Sigmoid colon (tissue), 7 donors: Measurements from ENCODE around the gene ARL4D. TPM values are rescaled to one million over a fixed set of nuclear protein-coding genes. Genes with fewer than 3 reads are reported as not detected.

Source experiments
- DNase-seq: peaks from one replicate; pipeline ENCODE4 v3.0.0-alpha.2; 2019
- H3K27ac ChIP-seq, 4 donors: fragments of 200-600 bp; sonication (generic); one replicate each; pipeline ENCODE4 v1.5.1; 2016 to 2019; ENCODE audit warnings: mild to moderate bottlenecking in 1 of 4
- H3K27me3 ChIP-seq, 3 donors: fragments of 200-600 bp; sonication (generic); one replicate each; pipeline ENCODE4 v1.5.1; 2019; ENCODE audit warnings: mild to moderate bottlenecking in 1 of 3
- H3K36me3 ChIP-seq, 4 donors: fragments of 200-600 bp; sonication (generic); one replicate each; pipeline ENCODE4 v1.5.1; 2016 to 2019
- H3K4me1 ChIP-seq, 4 donors: fragments of 200-600 bp; sonication (generic); one replicate each; pipeline ENCODE4 v1.5.1; 2017 to 2019
- H3K4me3 ChIP-seq, 4 donors: fragments of 200-600 bp; sonication (generic); one replicate each; pipeline ENCODE4 v1.5.1; 2017 to 2019; ENCODE audit warnings: mild to moderate bottlenecking in 2 of 4, moderate library complexity in 1 of 4
- H3K9me3 ChIP-seq, 4 donors: fragments of 200-600 bp in 3 of 4; sonication (generic) in 3 of 4; one replicate each; pipeline versions ENCODE4 v1.5.1 to v1.6.1; 2013 to 2019
- EP300 ChIP-seq, 4 donors: sonication (generic); formaldehyde crosslinking; IDR thresholded peaks; one replicate each; pipeline ENCODE4 v1.6.1; 2017; ENCODE audit warnings: antibody characterized with exemption in 4 of 4
- POLR2A ChIP-seq, 2 donors: fragments of 450-650 bp; IDR thresholded peaks; one replicate each; pipeline ENCODE4 v1.6.1; 2016; ENCODE audit warnings: antibody characterized with exemption in 2 of 2, mild to moderate bottlenecking in 2 of 2, moderate library complexity in 2 of 2
- POLR2AphosphoS5 ChIP-seq, 4 donors: sonication (generic); formaldehyde crosslinking; IDR thresholded peaks; one replicate each; pipeline ENCODE4 v1.6.1; 2017; ENCODE audit warnings: antibody characterized with exemption in 4 of 4
- WGBS, 2 donors: extraction: QIAGEN DNeasy Blood & Tissue Kit; methylation state at CpG; one replicate each; pipeline ENCODE4 v1.1.7; 2013; 5-methylcytosine and 5-hydroxymethylcytosine counted together
- intact Hi-C: fragments of 100-400 bp; cut with DNase I; formaldehyde crosslinking; loops from one replicate; pipeline ENCODE4 v1.15.1; 2023
- polyA plus RNA-seq, 3 donors: library from polyadenylated mRNA; stranded (reverse); fragments of 200-250 nt; gene quantifications; one replicate each; pipeline ENCODE4 v1.2.3, GENCODE V29; 2013
- total RNA-seq, 4 donors: library from RNA; depleted of rRNA; stranded (reverse); fragments of >200 nt; gene quantifications; one replicate each; pipeline ENCODE4 v1.1.0, GENCODE V29; 2016
- TF ChIP-seq, protein P1 (sequence below), 4 experiments: fragments of 450-650 bp in 3 of 4; fragments of 200-600 bp in 1 of 4; IDR thresholded peaks; one replicate each; pipeline ENCODE4 v1.5.1; 2016 to 2019; ENCODE audit warnings: antibody characterized with exemption in 4 of 4, mild to moderate bottlenecking in 3 of 4, moderate library complexity in 2 of 4
- donor health status: healthy with polysubstance abuse.
- donor health status: Bipolar disorder and iron deficiency.
- donor health status: healthy.

Gene ARL4D
- total and polyA plus RNA-seq, 7 donors = 1.4 to 52.1 (median 18.6) TPM

DNA sequence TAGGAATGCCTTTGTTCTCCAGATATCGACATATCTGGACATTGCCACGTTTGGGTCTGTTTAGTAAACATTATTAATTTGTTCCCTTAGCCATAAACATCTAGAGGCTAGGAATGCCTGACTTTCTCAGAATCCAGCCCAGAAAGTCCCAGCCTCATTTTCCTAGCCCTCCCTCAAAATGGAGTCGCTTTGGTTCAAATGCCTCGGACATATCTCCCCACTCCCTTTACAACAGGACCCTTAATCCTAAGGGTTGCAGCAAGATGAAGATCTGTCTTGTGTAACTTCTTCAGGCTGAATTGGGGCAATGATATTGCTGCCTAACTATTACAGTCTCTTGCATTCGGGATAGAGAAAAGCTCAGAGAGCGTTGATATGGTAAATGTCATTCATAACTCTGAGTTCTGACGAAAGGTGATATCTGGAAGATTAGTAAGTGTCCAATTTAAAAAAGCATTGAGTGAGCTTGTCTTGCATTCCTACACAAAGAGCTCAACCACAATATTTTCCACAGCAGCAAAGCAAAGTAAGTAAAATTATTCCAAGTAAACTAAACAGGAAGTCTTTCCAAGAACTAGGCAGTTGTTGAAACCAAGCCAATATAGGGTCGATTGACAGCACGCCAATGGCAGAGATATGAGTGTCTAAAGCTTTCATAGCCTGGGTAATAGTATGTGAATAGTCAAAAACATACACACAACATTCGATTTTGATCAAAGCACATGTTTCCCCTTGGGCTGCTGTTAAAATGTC is 46.0 kb upstream of the ARL4D start:
- Histone ChIP-seq H3K36me3 (no peaks in the 10 kb centered on the region), H3K4me3 (no peak overlapping the region), H3K9me3 (peaks cover 13 to 20% (median 15%) of the 10 kb centered on the region in 4 donors), H3K27me3 (no peaks in the 10 kb centered on the region), H3K4me1 (no peaks in the 10 kb centered on the region), H3K27ac (no peak overlapping the region)
- TF ChIP-seq POLR2AphosphoS5 (IDR thresholded peaks at IDR 0.05) = no peak
- no peak for TF ChIP-seq POLR2A (IDR thresholded peaks at IDR 0.05)
- TF ChIP-seq, protein P1, sequence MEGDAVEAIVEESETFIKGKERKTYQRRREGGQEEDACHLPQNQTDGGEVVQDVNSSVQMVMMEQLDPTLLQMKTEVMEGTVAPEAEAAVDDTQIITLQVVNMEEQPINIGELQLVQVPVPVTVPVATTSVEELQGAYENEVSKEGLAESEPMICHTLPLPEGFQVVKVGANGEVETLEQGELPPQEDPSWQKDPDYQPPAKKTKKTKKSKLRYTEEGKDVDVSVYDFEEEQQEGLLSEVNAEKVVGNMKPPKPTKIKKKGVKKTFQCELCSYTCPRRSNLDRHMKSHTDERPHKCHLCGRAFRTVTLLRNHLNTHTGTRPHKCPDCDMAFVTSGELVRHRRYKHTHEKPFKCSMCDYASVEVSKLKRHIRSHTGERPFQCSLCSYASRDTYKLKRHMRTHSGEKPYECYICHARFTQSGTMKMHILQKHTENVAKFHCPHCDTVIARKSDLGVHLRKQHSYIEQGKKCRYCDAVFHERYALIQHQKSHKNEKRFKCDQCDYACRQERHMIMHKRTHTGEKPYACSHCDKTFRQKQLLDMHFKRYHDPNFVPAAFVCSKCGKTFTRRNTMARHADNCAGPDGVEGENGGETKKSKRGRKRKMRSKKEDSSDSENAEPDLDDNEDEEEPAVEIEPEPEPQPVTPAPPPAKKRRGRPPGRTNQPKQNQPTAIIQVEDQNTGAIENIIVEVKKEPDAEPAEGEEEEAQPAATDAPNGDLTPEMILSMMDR (IDR thresholded peaks at IDR 0.05) = no peak
- TF ChIP-seq EP300 (IDR thresholded peaks at IDR 0.05) = no peak
- DNase-seq = no peak
- intact Hi-C loops = no loop called here
- 68 to 81% methylated on average over 10 of the region's 10 CpGs for WGBS, 2 donors

DNA sequence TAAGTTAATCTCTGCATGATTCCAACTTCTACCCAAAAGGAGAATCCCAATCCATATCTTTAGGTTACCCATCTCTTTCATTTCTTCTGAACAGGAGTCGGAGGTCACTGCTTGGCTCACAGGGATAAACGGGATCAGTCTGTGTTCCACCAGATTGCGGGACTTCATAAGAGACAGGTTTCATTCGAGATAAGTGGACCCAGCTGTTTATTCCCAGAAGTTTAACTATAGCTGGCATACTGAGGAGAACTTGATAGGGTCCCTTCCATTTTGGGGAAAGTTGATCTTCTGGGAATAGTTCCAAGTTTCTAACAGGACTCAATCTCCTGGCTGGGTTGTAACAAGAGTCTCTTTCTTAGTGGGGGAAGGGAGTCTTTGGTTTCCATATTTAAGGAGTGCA is 45.4 kb upstream of the ARL4D start:
- intact Hi-C loops = no loop called here
- Histone ChIP-seq H3K4me1 (no peaks in the 10 kb centered on the region), H3K27ac (no peak overlapping the region), H3K9me3 (peaks cover 8 to 14% (median 11%) of the 10 kb centered on the region in 4 donors), H3K36me3 (no peaks in the 10 kb centered on the region), H3K27me3 (no peaks in the 10 kb centered on the region), H3K4me3 (no peak overlapping the region)
- DNase-seq = no peak
- 84 to 87% methylated on average over 4 of the region's 4 CpGs for WGBS, 2 donors
- TF ChIP-seq EP300 (IDR thresholded peaks at IDR 0.05) = no peak
- no peak for TF ChIP-seq POLR2A (IDR thresholded peaks at IDR 0.05)
- TF ChIP-seq, protein P1 (IDR thresholded peaks at IDR 0.05) = no peak
- no peak for TF ChIP-seq POLR2AphosphoS5 (IDR thresholded peaks at IDR 0.05)

DNA sequence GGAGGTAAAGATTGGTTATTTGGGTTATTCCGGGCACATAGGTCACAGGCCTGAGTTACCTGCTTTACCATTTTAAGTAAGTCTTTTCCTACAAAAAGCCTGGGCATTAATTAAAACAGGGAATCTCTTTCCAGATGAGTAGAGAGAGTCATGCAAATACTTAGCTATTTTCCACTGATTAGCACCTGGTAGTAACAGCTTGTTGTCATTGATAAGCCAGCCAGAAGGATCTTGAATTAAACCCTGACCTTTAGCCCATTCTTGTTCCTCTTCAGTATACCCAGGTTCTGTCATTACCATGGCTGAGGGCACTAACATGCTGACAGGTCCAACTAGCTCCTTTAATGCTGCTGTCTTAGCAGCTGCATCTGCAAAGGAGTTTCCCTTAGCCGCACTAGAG is 44.4 kb upstream of the ARL4D start:
- intact Hi-C loops = no loop called here
- Histone ChIP-seq H3K9me3 (peaks cover 0 to 6% (median 3%) of the 10 kb centered on the region in 4 donors), H3K4me1 (peaks cover 0 to 1% (median under 1%) of the 10 kb centered on the region in 4 donors), H3K27me3 (no peaks in the 10 kb centered on the region), H3K4me3 (no peak overlapping the region), H3K27ac (no peak overlapping the region), H3K36me3 (no peaks in the 10 kb centered on the region)
- DNase-seq = no peak
- WGBS, 2 donors = 97% methylated on average over 2 of the region's 2 CpGs
- TF ChIP-seq POLR2A (IDR thresholded peaks at IDR 0.05) (no peak), EP300 (IDR thresholded peaks at IDR 0.05) (no peak), POLR2AphosphoS5 (IDR thresholded peaks at IDR 0.05) (no peak)
- TF ChIP-seq, protein P1 (IDR thresholded peaks at IDR 0.05) = no peak

DNA sequence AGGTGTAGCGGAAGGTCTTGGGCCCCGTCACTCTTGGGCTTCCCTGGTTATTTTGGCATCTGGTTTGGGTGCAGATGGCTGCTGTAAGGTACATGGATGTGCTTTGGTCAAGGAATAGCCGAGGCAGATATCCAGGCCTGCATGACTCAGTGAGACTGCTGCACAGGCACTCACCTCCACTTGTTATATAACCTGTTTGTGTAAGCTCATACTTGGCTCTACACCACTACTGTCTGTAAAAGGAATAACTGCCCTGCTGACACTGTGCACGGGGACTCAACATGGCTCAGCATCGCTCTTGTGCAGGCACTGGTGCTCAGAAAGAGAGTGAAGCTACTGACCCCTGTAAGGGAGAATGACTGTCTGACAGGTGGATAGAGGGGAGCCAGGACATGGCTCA is 42.3 kb upstream of the ARL4D start:
- H3K4me1 ChIP-seq = peaks cover 0 to 11% (median 9%) of the 10 kb centered on the region in 4 donors
- H3K9me3 ChIP-seq = no peaks in the 10 kb centered on the region
- no peak overlapping the region for H3K4me3 ChIP-seq
- intact Hi-C loops = no loop called here
- DNase-seq = no peak
- H3K36me3 ChIP-seq = no peaks in the 10 kb centered on the region
- no peak overlapping the region for H3K27ac ChIP-seq
- 93% methylated on average over 5 of the region's 5 CpGs for WGBS, 2 donors
- no peaks in the 10 kb centered on the region for H3K27me3 ChIP-seq
- TF ChIP-seq EP300 (IDR thresholded peaks at IDR 0.05) (no peak), POLR2A (IDR thresholded peaks at IDR 0.05) (no peak), POLR2AphosphoS5 (IDR thresholded peaks at IDR 0.05) (no peak)
- TF ChIP-seq, protein P1 (IDR thresholded peaks at IDR 0.05) = no peak
